22Rv1 (cell line): Measurements from ENCODE around the gene PTCHD1.

ENCODE experiments used
- H3K27ac ChIP-seq: fragments of 450-650 bp; 2 replicates; pipeline ENCODE4 v1.5.1; 2017
- ZFX ChIP-seq: fragments of 450-650 bp; IDR thresholded peaks from 2 replicates; pipeline ENCODE4 v1.6.1; 2017; ENCODE audit warnings: antibody characterized with exemption, borderline replicate concordance
- TF ChIP-seq, protein P1 (sequence below): fragments of 450-650 bp; IDR thresholded peaks from 2 replicates; pipeline ENCODE4 v1.5.1; 2017; ENCODE audit warnings: mild to moderate bottlenecking

The PTCHD1 gene

DNA sequence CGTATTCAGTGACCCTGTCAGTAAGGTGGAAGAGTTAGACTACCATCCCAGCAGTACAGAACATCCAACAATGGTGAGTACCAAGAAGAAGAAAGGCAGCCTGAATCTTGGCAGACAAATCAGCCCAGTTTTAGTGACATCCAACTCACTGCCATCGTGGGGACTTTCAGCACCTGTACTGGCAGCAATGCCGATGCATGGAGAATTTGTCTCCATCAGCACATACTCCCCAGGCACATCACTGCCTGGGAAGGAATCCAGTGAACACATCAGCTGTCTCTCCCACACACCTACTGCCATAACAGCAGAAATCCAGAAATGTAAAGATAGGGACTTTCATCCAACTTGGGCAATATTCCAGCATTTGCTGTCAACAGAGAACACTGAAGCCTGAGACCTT lies 29.8 kb downstream of the PTCHD1 start:
- H3K27ac ChIP-seq = no peak overlapping the region
- TF ChIP-seq, protein P1, sequence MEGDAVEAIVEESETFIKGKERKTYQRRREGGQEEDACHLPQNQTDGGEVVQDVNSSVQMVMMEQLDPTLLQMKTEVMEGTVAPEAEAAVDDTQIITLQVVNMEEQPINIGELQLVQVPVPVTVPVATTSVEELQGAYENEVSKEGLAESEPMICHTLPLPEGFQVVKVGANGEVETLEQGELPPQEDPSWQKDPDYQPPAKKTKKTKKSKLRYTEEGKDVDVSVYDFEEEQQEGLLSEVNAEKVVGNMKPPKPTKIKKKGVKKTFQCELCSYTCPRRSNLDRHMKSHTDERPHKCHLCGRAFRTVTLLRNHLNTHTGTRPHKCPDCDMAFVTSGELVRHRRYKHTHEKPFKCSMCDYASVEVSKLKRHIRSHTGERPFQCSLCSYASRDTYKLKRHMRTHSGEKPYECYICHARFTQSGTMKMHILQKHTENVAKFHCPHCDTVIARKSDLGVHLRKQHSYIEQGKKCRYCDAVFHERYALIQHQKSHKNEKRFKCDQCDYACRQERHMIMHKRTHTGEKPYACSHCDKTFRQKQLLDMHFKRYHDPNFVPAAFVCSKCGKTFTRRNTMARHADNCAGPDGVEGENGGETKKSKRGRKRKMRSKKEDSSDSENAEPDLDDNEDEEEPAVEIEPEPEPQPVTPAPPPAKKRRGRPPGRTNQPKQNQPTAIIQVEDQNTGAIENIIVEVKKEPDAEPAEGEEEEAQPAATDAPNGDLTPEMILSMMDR = no peak
- no peak for TF ChIP-seq ZFX

DNA sequence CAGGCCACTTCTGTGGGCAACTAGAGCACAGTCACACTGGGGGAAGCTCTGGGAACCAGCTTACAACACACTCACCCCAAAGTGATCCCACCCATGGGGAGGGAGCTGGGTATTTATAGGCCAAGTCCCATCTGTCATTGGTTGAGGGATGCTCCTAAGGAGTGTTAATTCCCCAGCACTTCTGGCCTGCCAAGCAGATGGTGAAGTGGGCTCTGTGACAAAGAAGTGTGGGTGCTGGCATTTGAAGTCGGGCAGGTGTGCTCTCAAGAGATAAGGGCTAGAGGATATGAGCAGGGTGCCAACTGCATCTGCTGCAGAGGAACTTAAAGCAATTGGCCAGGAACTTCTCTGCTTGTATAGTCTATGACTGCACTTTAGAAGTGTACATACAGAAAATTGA lies 30.9 kb downstream of the PTCHD1 start:
- no peak overlapping the region for H3K27ac ChIP-seq
- TF ChIP-seq, protein P1 = no peak
- no peak for TF ChIP-seq ZFX

DNA sequence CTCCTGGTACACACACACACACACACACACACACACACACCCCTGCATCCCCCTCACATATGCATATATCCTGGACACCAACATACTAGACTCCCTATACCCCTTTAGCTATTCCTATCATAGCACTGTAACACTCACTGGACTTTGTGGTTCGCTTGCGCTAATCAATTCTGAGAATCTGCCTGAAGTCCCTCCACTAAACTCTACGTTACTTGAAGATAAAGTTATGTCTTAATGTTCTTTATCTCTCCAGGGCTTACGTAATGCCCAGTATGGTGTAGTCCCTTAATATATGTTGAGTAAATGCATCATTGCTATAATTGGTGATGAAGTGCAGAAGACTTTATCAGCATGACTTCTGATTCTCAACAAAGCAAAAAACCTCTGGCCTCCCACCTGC lies 32.3 kb downstream of the PTCHD1 start:
- TF ChIP-seq, protein P1 = no peak
- no peak overlapping the region for H3K27ac ChIP-seq

DNA sequence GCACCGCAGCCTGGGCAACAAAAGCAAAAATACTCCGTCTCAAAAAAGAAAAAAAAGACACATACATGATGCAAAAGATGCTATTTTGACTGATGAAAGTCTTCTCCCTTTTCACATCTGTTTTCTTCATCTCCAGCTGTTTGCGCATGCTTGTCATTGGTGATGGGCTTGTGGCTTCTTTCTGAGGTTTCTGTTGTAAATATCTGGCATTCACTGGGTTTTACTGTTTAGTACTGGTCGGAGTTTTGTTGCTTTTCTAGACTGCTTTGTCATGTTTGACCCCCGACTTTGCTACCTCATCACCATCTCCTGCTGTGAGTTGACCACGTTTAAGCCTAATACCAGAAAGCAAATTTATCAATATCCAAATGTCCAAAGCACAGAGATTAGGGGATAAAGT lies 34.4 kb downstream of the PTCHD1 start:
- TF ChIP-seq, protein P1 = no peak
- TF ChIP-seq ZFX = no peak
- no peak overlapping the region for H3K27ac ChIP-seq

DNA sequence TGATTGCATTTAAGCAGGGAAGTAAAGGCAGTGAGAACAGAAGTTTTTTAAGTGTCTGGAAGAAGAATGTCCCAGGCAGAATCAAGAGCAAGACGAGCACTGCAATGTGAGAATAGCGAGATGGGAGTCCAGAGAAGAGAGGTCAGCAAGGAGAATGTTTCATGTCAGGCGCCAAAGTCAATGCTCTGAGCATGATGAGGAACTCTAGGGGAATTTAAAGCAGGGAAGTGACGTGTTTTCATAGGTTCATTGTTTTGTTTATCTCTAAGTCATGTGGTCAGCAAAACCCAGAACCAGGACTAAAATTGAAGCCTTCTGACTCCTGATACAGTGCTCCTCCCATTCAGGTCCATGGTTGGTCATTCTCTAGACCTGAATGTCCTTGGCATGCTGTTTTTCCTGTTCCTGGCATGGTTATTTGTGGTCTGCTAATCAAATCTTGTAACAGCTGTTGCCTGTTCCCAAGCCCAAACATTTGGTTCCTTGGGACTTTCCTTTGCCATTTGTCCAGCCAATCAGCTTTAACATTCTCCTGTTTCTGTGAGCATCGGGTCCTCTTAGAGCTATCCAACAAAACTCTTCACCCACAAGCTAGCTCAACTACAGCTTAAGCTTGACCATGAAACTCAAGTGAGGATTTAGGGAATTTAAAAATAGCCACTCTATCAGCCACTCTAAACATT lies 37.7 kb downstream of the PTCHD1 start:
- no peak overlapping the region for H3K27ac ChIP-seq
- TF ChIP-seq, protein P1 = no peak
- no peak for TF ChIP-seq ZFX

DNA sequence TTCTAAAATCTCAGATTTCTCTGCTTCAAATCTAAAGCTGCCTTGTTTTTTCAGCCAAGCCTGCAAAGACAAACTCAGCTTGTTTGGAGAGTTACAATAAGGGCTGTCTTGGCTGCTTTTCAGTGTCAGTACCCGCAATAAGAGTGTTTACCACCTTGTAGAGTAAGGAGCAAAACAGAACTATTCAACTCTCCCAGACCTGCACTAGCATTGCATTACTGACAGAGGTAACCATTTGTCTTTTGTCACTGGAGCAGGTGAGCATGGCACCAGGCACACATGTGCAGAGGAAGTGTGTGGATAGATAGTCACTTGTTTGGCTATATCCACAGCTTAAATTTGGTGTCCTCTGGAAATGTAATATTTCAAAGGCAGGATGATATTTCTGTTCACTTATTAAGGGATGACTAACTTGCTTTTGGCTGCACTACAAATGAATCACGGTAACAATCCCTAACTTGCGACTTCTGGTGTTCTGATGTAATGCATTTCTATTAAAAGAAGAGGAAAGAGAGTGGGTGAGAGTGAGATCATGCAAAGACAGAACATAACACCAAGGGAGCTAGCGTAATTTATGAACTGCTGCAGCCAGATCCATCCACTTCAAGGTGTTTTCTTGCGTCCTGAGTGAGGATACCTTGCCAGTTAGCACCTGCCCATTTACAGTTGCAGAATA lies 38.6 kb downstream of the PTCHD1 start:
- no peak overlapping the region for H3K27ac ChIP-seq

DNA sequence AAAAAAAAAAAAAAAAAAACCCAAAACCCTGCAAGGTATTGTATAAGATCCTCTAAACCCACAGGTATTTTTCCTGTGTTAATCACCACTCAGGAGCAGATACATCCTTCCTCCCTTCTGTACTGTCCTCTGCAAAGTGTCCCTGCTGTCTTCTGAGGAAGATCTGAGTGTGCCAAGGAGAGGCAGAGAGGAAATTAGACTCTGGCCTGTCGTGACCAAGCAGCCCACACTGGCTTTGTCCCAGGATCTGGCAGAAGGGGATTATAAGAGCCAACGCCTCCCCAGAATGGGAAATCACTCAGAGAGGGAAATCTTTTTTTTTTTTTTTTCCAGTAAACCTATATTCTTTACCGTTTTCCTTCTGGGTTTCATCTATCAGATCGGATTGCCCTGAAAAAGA lies 39.6 kb downstream of the PTCHD1 start:
- H3K27ac ChIP-seq = no peak overlapping the region
- no peak for TF ChIP-seq ZFX
- TF ChIP-seq, protein P1 = no peak

More for the DNA sequence above, 38.6 kb downstream of the PTCHD1 start:
- TF ChIP-seq, protein P1 = no peak
- no peak for TF ChIP-seq ZFX
